MCF 10A (cell line): Measurements from ENCODE around the gene OSM. TPM values are rescaled to one million over a fixed set of nuclear protein-coding genes. Genes with fewer than 3 reads are reported as not detected.

Source experiments
- BruUV-seq: library from RNA; stranded (reverse); fragments of 400-500 nt; replicated peaks from 2 replicates; lab custom pipeline; 2021; lab: Mats Ljungman, UMichigan
- CTCF ChIA-PET: fragments of 300-600 bp; sonication (Branson Sonifier 250); formaldehyde crosslinking; extraction: SDS; loops from one replicate; lab custom pipeline; 2021; ENCODE audit warnings: antibody characterized with exemption, inconsistent platforms; lab: Yijun Ruan, JAX
- POLR2A ChIA-PET: fragments of 300-600, 350-650 bp; sonication (Branson Sonifier 250); formaldehyde crosslinking; extraction: SDS; loops from one replicate; lab custom pipeline; 2020; ENCODE audit warnings: antibody characterized with exemption, inconsistent platforms; lab: Yijun Ruan, JAX
- DNase-seq: peaks from one replicate; pipeline ENCODE4 v3.0.0-alpha.2; 2018; ENCODE audit not compliant: unreplicated experiment
- H3K27ac Mint-ChIP-seq: one replicate; pipeline ENCODE4 v1.8.0; 2022; ENCODE audit warnings: mild to moderate bottlenecking, low read depth, mixed read lengths; ENCODE audit not compliant: unreplicated experiment
- H3K27me3 Mint-ChIP-seq: one replicate; pipeline ENCODE4 v1.8.0; 2022; ENCODE audit warnings: mixed read lengths; ENCODE audit not compliant: insufficient read depth, unreplicated experiment
- H3K36me3 Mint-ChIP-seq: one replicate; pipeline ENCODE4 v1.8.0; 2022; ENCODE audit warnings: mild to moderate bottlenecking, moderate library complexity, mixed read lengths; ENCODE audit not compliant: insufficient read depth, unreplicated experiment
- H3K4me1 Mint-ChIP-seq: one replicate; pipeline ENCODE4 v1.8.0; 2022; ENCODE audit warnings: mixed read lengths; ENCODE audit not compliant: insufficient read depth, unreplicated experiment
- H3K4me3 Mint-ChIP-seq: one replicate; pipeline ENCODE4 v1.8.0; 2022; ENCODE audit warnings: mild to moderate bottlenecking, moderate library complexity, mixed read lengths; ENCODE audit not compliant: unreplicated experiment
- H3K9me3 Mint-ChIP-seq: one replicate; pipeline ENCODE4 v1.8.0; 2022; ENCODE audit warnings: mixed read lengths; ENCODE audit not compliant: unreplicated experiment
- CTCF ChIP-seq: fragments of 200-600 bp; IDR thresholded peaks from one replicate; pipeline ENCODE4 v1.8.0; 2022; ENCODE audit warnings: antibody characterized with exemption, mild to moderate bottlenecking; ENCODE audit not compliant: unreplicated experiment
- intact Hi-C: fragments of 100-400 bp; cut with micrococcal nuclease; formaldehyde crosslinking; loops from 2 replicates; pipeline ENCODE4 v1.14.1; 2022
- total RNA-seq: library from RNA; stranded (reverse); gene quantifications from 2 replicates; pipeline ENCODE4 v1.2.3, GENCODE V29; 2022

Gene OSM
- total RNA-seq, 1 experiment from 2014 or later: not detected

GRCh38 chr22:30313527-30314363 is 47.1 kb upstream of the OSM start:
- intact Hi-C loops: no loop called here
- POLR2A ChIA-PET: interaction anchor here (4.5 to 6.4 kb wide), 3 partner anchors 10 to 24 kb away, joined by 31 to 47 read pairs (median 36); partner anchors contain the start of genes CASTOR1 and TBC1D10A
- no peaks in the 10 kb centered on the region for H3K27me3 Mint-ChIP-seq
- no peak overlapping the region for H3K4me3 Mint-ChIP-seq
- peaks cover 49% of the 10 kb centered on the region for H3K4me1 Mint-ChIP-seq
- no peak overlapping the region for H3K27ac Mint-ChIP-seq
- DNase-seq: no peak
- peaks cover 4% of the 10 kb centered on the region for H3K36me3 Mint-ChIP-seq
- no peaks in the 10 kb centered on the region for H3K9me3 Mint-ChIP-seq
- no TSS peak for BruUV-seq
- no peak for TF ChIP-seq CTCF
- CTCF ChIA-PET: interaction anchor here (0.7 to 4.7 kb wide), 4 partner anchors 26 to 120 kb away, joined by 3 to 26 read pairs (median 3); partner anchors contain the start of genes CASTOR1, CCDC157 and SF3A1

GRCh38 chr22:30312053-30312452 is 45.4 kb upstream of the OSM start:
- no TSS peak for BruUV-seq
- Mint-ChIP-seq H3K9me3 (no peaks in the 10 kb centered on the region), H3K4me3 (peak overlapping the region; percentile 4), H3K27me3 (no peaks in the 10 kb centered on the region), H3K36me3 (no peaks in the 10 kb centered on the region), H3K27ac (peak overlapping the region; percentile 63), H3K4me1 (peaks cover 47% of the 10 kb centered on the region)
- POLR2A ChIA-PET: interaction anchor here (0.6 to 6.4 kb wide), 11 partner anchors 9 to 868 kb away, joined by 3 to 47 read pairs (median 6); partner anchors contain the start of genes CASTOR1, CCDC157, SF3A1 and TBC1D10A
- intact Hi-C loops: no loop called here
- DNase-seq: peak; percentile 89
- no peak for TF ChIP-seq CTCF
- CTCF ChIA-PET: interaction anchor here (0.5 to 4.7 kb wide), 4 partner anchors 16 to 916 kb away, joined by 3 to 26 read pairs (median 3); partner anchors contain the start of gene CASTOR1

GRCh38 chr22:30310881-30311771 is 44.5 kb upstream of the OSM start:
- peaks cover 47% of the 10 kb centered on the region for H3K4me1 Mint-ChIP-seq
- H3K4me3 Mint-ChIP-seq: peak overlapping the region; percentile 4
- H3K27me3 Mint-ChIP-seq: no peaks in the 10 kb centered on the region
- peak; percentile 89 for DNase-seq
- CTCF ChIA-PET: interaction anchor here (0.5 to 4.7 kb wide), 3 partner anchors 24 to 203 kb away, joined by 3 to 26 read pairs (median 4); partner anchors contain the start of gene CASTOR1
- no TSS peak for BruUV-seq
- no peak for TF ChIP-seq CTCF
- POLR2A ChIA-PET: interaction anchor here (0.6 to 6.4 kb wide), 13 partner anchors 8 to 869 kb away, joined by 3 to 47 read pairs (median 6); partner anchors contain the start of genes CASTOR1, CCDC157, SF3A1 and TBC1D10A
- no peaks in the 10 kb centered on the region for H3K9me3 Mint-ChIP-seq
- H3K36me3 Mint-ChIP-seq: no peaks in the 10 kb centered on the region
- H3K27ac Mint-ChIP-seq: peak overlapping the region; percentile 63
- intact Hi-C loops: no loop called here
